ENCODE results near the gene ITGB2. TPM values are rescaled to one million over a fixed set of nuclear protein-coding genes. Genes with fewer than 3 reads are reported as not detected.

Gene ITGB2
- total RNA-seq, 1 experiment from 2014 or later, result 1.5 TPM

DNA sequence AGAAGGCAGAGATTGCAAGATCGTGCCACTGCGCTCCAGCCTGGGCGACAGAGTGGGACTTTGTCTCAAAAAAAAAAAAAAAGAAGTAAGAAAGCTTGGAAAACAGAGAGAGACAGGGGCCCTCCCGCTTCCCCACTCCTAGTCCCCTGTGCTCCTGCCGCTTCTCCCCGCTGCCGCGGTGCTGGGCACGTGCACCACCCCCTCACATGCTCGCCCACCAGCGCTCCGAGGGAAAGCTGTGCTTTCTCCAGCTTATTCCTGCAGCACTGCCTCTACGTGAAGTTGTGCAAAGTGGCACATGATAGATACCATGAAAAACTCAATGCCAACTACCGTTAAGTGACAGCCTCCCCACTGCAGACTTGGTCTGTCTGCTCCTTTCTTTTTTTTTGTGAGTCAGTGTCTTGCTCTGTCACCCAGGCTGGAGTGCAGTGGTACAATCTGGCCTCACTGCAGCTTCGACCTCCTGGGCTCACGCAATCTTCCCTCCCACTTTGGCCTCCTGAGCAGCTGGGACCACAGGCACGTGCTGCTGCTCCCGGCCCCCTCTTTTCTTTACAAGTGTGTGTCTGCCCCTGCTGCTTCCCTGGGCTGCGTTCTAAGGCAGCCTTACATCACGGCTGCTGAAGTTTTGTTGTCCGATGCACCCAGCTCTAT lies 34.6 kb upstream of the ITGB2 start:
- H3K27me3 ChIP-seq (ENCODE audit: insufficient read depth, low read length), result no peaks in the 10 kb centered on the region
- POLR2A ChIA-PET, result no interaction called here
- peaks cover 86% of the 10 kb centered on the region for H3K79me2 ChIP-seq (ENCODE audit: insufficient read depth, low read length)
- H3K4me1 ChIP-seq (ENCODE audit: control insufficient read depth in 1 of 2, insufficient read depth in 2 of 2, low read length in 2 of 2), result no peaks in the 10 kb centered on the region
- TF ChIP-seq JUND (IDR thresholded peaks at IDR 0.05) (no peak), ZFX (IDR thresholded peaks at IDR 0.05) (no peak)
- H3K9me3 ChIP-seq (ENCODE audit: control insufficient read depth in 1 of 2, insufficient read depth in 1 of 2, low read depth in 1 of 2, low read length in 2 of 2), result no peaks in the 10 kb centered on the region
- CTCF ChIA-PET, result interaction anchor here (1.1 kb wide), 1 partner anchor 173 kb away, joined by 3 read pairs; no protein-coding TSS in a partner anchor
- BruUV-seq (replicated peaks), result no TSS peak
- H4K20me1 ChIP-seq (ENCODE audit: insufficient read depth), result no peaks in the 10 kb centered on the region
- no peak overlapping the region for H3K4me3 ChIP-seq (replicated peaks in 1 of 2; ENCODE audit: low read depth in 1 of 2, low read length in 2 of 2)
- intact Hi-C loops (cut with micrococcal nuclease), result no loop called here
- RAD21 ChIA-PET (ENCODE audit: low non-redundant PET in 1 of 2, low total read pairs in 2 of 2, uncharacterized antibody in 2 of 2, unreplicated experiment in 2 of 2), result no interaction called here
- H3K9me2 ChIP-seq (ENCODE audit: insufficient read depth), result no peaks in the 10 kb centered on the region
- no peak overlapping the region for H2AFZ ChIP-seq (ENCODE audit: low read depth, low read length, poor library complexity, severe bottlenecking)
- ATAC-seq (no peak), DNase-seq (ENCODE audit: low read depth, low spot score) (no peak)
- H3K36me3 ChIP-seq (ENCODE audit: control insufficient read depth in 1 of 2, insufficient read depth in 2 of 2, low read length in 2 of 2), result peaks cover 5 to 23% of the 10 kb centered on the region in 2 experiments; a peak in 3 of 4 replicates
- H3K9ac ChIP-seq (ENCODE audit: low read length), result no peak overlapping the region
- no peak overlapping the region for H3K27ac ChIP-seq (ENCODE audit: low read depth, low read length)
- no peak overlapping the region for H3K4me2 ChIP-seq (ENCODE audit: low read length)

DNA sequence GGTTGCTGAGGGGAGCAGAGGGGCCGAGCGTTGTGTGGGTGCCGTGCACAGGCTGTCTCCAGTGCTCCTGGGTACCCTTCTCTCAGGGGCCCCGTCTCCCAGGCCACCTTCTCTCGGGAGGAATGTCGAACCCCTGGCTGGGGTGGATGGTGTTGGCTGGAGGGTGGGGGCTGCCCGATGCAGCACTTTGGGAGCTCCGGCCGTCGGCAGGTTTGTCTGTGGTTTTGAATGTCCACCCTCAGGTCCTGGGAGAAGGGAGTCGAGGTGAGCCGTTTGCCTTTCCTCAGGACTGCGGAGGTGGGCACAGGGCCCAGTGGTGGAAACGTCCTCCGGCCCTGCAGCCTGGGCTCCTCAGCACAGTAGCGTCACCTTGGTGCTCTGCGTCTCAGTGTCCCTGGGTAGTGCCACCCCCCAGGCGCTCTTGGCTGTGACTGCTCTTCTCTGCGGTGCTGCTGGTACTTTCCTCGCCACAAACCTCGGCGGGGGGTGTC lies 33.6 kb upstream of the ITGB2 start:
- ATAC-seq, result no peak
- Histone ChIP-seq H2AFZ (ENCODE audit: low read depth, low read length, poor library complexity, severe bottlenecking) (no peak overlapping the region), H3K4me1 (ENCODE audit: control insufficient read depth in 1 of 2, insufficient read depth in 2 of 2, low read length in 2 of 2) (no peaks in the 10 kb centered on the region; a peak in 1 of 4 replicates), H3K79me2 (ENCODE audit: insufficient read depth, low read length) (peaks cover 94% of the 10 kb centered on the region), H4K20me1 (ENCODE audit: insufficient read depth) (no peaks in the 10 kb centered on the region), H3K27me3 (ENCODE audit: insufficient read depth, low read length) (no peaks in the 10 kb centered on the region), H3K9me3 (ENCODE audit: control insufficient read depth in 1 of 2, insufficient read depth in 1 of 2, low read depth in 1 of 2, low read length in 2 of 2) (no peaks in the 10 kb centered on the region), H3K9ac (ENCODE audit: low read length) (no peak overlapping the region), H3K27ac (ENCODE audit: low read depth, low read length) (no peak overlapping the region), H3K4me2 (ENCODE audit: low read length) (no peak overlapping the region), H3K4me3 (replicated peaks in 1 of 2; ENCODE audit: low read depth in 1 of 2, low read length in 2 of 2) (no peak overlapping the region), H3K9me2 (ENCODE audit: insufficient read depth) (no peaks in the 10 kb centered on the region), H3K36me3 (ENCODE audit: control insufficient read depth in 1 of 2, insufficient read depth in 2 of 2, low read length in 2 of 2) (peaks cover 4 to 19% of the 10 kb centered on the region in 2 experiments; a peak in 3 of 4 replicates)
- ChIA-PET RAD21 (ENCODE audit: low non-redundant PET in 1 of 2, low total read pairs in 2 of 2, uncharacterized antibody in 2 of 2, unreplicated experiment in 2 of 2) (no interaction called here), POLR2A (no interaction called here), CTCF (interaction anchor here (1.1 kb wide), 1 partner anchor 174 kb away, joined by 3 read pairs; no protein-coding TSS in a partner anchor)
- no peak for DNase-seq (ENCODE audit: low read depth, low spot score)
- BruUV-seq (replicated peaks), result no TSS peak
- TF ChIP-seq TCF7L2 (IDR thresholded peaks at IDR 0.05; ENCODE audit: borderline replicate concordance, extremely low read depth, insufficient read depth, insufficient read length), result no peak
- TF ChIP-seq YY1 (IDR thresholded peaks at IDR 0.05; ENCODE audit: extremely low read depth, insufficient replicate concordance, low read depth, low read length), result no peak
- intact Hi-C loops (cut with micrococcal nuclease), result no loop called here
